A549 (cell line): ENCODE data around the gene IFIT2. TPM values are rescaled to one million over a fixed set of nuclear protein-coding genes. Genes with fewer than 3 reads are reported as not detected.
A peak's percentile ranks its signal among the peaks of the same experiment; 100 is the strongest.

Experiments used
- ATAC-seq, 2 experiments: fragments of 200-7000 bp in 1 of 2; fragments of >200 bp in 1 of 2; cut with Nextera tagmentation in 1 of 2; cut with Tn5 transposase in 1 of 2; 3 replicates each; pipeline versions ENCODE4 v1.8.0 to v1.9.1; 2018 to 2020; ENCODE audit warnings: mild to moderate bottlenecking in 1 of 2, moderate library complexity in 1 of 2
- CTCF ChIA-PET: fragments of 300-600 bp; sonication (Branson Sonifier 250); formaldehyde crosslinking; extraction: SDS; loops from one replicate; lab custom pipeline; 2021; ENCODE audit warnings: antibody characterized with exemption, inconsistent platforms; lab: Yijun Ruan, JAX
- POLR2A ChIA-PET: fragments of 350-600 bp; formaldehyde crosslinking; extraction: SDS; loops from one replicate; lab custom pipeline; 2021; ENCODE audit warnings: antibody characterized with exemption, inconsistent platforms; lab: Yijun Ruan, JAX
- DNase-seq, 2 experiments: peaks; one replicate each; pipeline versions ENCODE4 v3.0.0 to v3.0.0-alpha.2; 2011 to 2016; ENCODE audit warnings: low read depth in 1 of 2, low spot score in 1 of 2
- FAIRE-seq: peaks from 2 replicates; lab custom pipeline; 2011; peaks lifted over from hg19 to GRCh38; lab: Jason Lieb, UNC
- H3K27ac ChIP-seq, 2 experiments: fragments of >200 bp; sonication (Bioruptor Twin); formaldehyde crosslinking; 3 replicates each; pipeline ENCODE4 v1.5.1; 2016 to 2017
- H3K4me1 ChIP-seq: fragments of >200 bp; sonication (Bioruptor Twin); formaldehyde crosslinking; 3 replicates; pipeline ENCODE4 v1.6.1; 2016
- H3K4me2 ChIP-seq: fragments of >200 bp; sonication (Bioruptor Twin); formaldehyde crosslinking; 3 replicates; pipeline ENCODE4 v1.6.1; 2016
- H3K4me3 ChIP-seq: fragments of >200 bp; sonication (Bioruptor Twin); formaldehyde crosslinking; 3 replicates; pipeline ENCODE4 v1.5.1; 2016
- H3K9me3 ChIP-seq: fragments of >200 bp; sonication (Bioruptor Twin); formaldehyde crosslinking; 3 replicates; pipeline ENCODE4 v1.6.1; 2016
- ATOH8 ChIP-seq: fragments of 250-450 bp; sonication (Bioruptor Pico); IDR thresholded peaks from 2 replicates; pipeline ENCODE4 v1.5.0; 2020; ENCODE audit warnings: low read depth, mild to moderate bottlenecking, moderate library complexity
- EHF ChIP-seq: fragments of 250-450 bp; sonication (Bioruptor Pico); IDR thresholded peaks from 2 replicates; pipeline ENCODE4 v1.5.0; 2020; ENCODE audit warnings: mild to moderate bottlenecking
- EHMT2 ChIP-seq: fragments of 200-600 bp; sonication (generic); IDR thresholded peaks from 2 replicates; pipeline ENCODE4 v1.6.1; 2016; ENCODE audit warnings: antibody characterized with exemption, low read depth, mild to moderate bottlenecking, moderate library complexity
- EP300 ChIP-seq, 2 experiments: fragments of >200 bp; sonication (Bioruptor Twin); formaldehyde crosslinking; IDR thresholded peaks; 2 replicates in 1 of 2; 3 replicates in 1 of 2; pipeline ENCODE4 v1.6.1; 2016 to 2017
- FOSL2 ChIP-seq, 2 experiments: fragments of 450-650 bp in 1 of 2; fragments of >200 bp in 1 of 2; sonication (Bioruptor Twin) in 1 of 2; formaldehyde crosslinking; IDR thresholded peaks; 2 replicates each; pipeline versions ENCODE4 v1.5.0 to v1.6.1; 2016 to 2020; ENCODE audit warnings: mild to moderate bottlenecking in 1 of 2, moderate library complexity in 1 of 2
- HDAC2 ChIP-seq: fragments of 200-600 bp; sonication (generic); IDR thresholded peaks from 2 replicates; pipeline ENCODE4 v1.6.1; 2016
- HES2 ChIP-seq: fragments of >200 bp; sonication (Bioruptor Twin); formaldehyde crosslinking; IDR thresholded peaks from 2 replicates; pipeline ENCODE4 v1.6.1; 2016
- HEYL ChIP-seq: fragments of 250-450 bp; sonication (Bioruptor Pico); IDR thresholded peaks from 2 replicates; pipeline ENCODE4 v1.8.0; 2021; ENCODE audit warnings: mild to moderate bottlenecking, moderate library complexity
- HOXB13 ChIP-seq: fragments of 250-450 bp; sonication (Bioruptor Pico); IDR thresholded peaks from 2 replicates; pipeline ENCODE4 v1.5.0; 2020; ENCODE audit warnings: low read depth, mild to moderate bottlenecking, moderate library complexity
- HOXB5 ChIP-seq: fragments of 250-450 bp; sonication (Bioruptor Pico); IDR thresholded peaks from 2 replicates; pipeline ENCODE4 v1.5.0; 2020; ENCODE audit warnings: mild to moderate bottlenecking, moderate library complexity
- JUN ChIP-seq, 2 experiments: fragments of >200 bp; sonication (Bioruptor Twin); formaldehyde crosslinking; IDR thresholded peaks; 2 replicates in 1 of 2; 3 replicates in 1 of 2; pipeline ENCODE4 v1.6.1; 2016 to 2017
- KDM5A ChIP-seq: fragments of 200-600 bp; sonication (generic); IDR thresholded peaks from 2 replicates; pipeline ENCODE4 v1.6.1; 2016; ENCODE audit warnings: antibody characterized with exemption, mild to moderate bottlenecking
- MAFK ChIP-seq: fragments of 450-650 bp; IDR thresholded peaks from 2 replicates; pipeline ENCODE4 v1.6.1; 2014; ENCODE audit not compliant: partially characterized antibody
- MAX ChIP-seq: IDR thresholded peaks from 2 replicates; pipeline ENCODE4 v1.6.1; 2012
- NPAS2 ChIP-seq: fragments of 250-450 bp; sonication (Bioruptor Pico); IDR thresholded peaks from 2 replicates; pipeline ENCODE4 v1.8.0; 2022; ENCODE audit warnings: mild to moderate bottlenecking, moderate library complexity, borderline replicate concordance
- NR3C1 ChIP-seq: fragments of >200 bp; sonication (Bioruptor Twin); formaldehyde crosslinking; IDR thresholded peaks from 3 replicates; pipeline ENCODE4 v1.6.1; 2017
- PBX3 ChIP-seq: IDR thresholded peaks from 2 replicates; pipeline ENCODE4 v1.6.1; 2012
- PHF8 ChIP-seq: fragments of 200-600 bp; sonication (generic); IDR thresholded peaks from 2 replicates; pipeline ENCODE4 v1.6.1; 2016; ENCODE audit warnings: low read depth, mild to moderate bottlenecking, antibody characterized with exemption, moderate library complexity, borderline replicate concordance
- POLR2A ChIP-seq: IDR thresholded peaks from 2 replicates; pipeline ENCODE4 v1.6.1; 2012; ENCODE audit warnings: mild to moderate bottlenecking, low read length
- POLR2AphosphoS2 ChIP-seq: conservative IDR thresholded peaks from 2 replicates; pipeline ENCODE4 v1.6.1; 2012; ENCODE audit warnings: low read length, improper control_type of control experiment, inconsistent platforms
- RAD21 ChIP-seq, 2 experiments: fragments of >200 bp in 1 of 2; sonication (Bioruptor Twin) in 1 of 2; formaldehyde crosslinking in 1 of 2; IDR thresholded peaks in 1 of 2; conservative IDR thresholded peaks in 1 of 2; 2 replicates in 1 of 2; 3 replicates in 1 of 2; pipeline ENCODE4 v1.6.1; 2012 to 2018; ENCODE audit warnings: inconsistent platforms in 1 of 2
- REST ChIP-seq: fragments of 200-600 bp; sonication (generic); IDR thresholded peaks from 2 replicates; pipeline ENCODE4 v1.6.1; 2016; ENCODE audit warnings: antibody characterized with exemption, mild to moderate bottlenecking, moderate library complexity
- RFX5 ChIP-seq: fragments of 450-650 bp; IDR thresholded peaks from 2 replicates; pipeline ENCODE4 v1.7.1; 2014; ENCODE audit warnings: antibody characterized with exemption, mild to moderate bottlenecking, moderate library complexity
- RNF2 ChIP-seq: fragments of 200-600 bp; sonication (generic); IDR thresholded peaks from 2 replicates; pipeline ENCODE4 v1.6.1; 2016; ENCODE audit warnings: low read depth, mild to moderate bottlenecking, antibody characterized with exemption, moderate library complexity, borderline replicate concordance
- TFCP2L1 ChIP-seq: fragments of 250-450 bp; sonication (Bioruptor Pico); IDR thresholded peaks from 2 replicates; pipeline ENCODE4 v1.5.0; 2021; ENCODE audit warnings: mild to moderate bottlenecking
- TP53 ChIP-seq: fragments of 250-450 bp; sonication (Bioruptor Pico); IDR thresholded peaks from 2 replicates; pipeline ENCODE4 v1.5.0; 2021; ENCODE audit warnings: mild to moderate bottlenecking, moderate library complexity
- USF2 ChIP-seq: fragments of 450-650 bp; IDR thresholded peaks from 2 replicates; pipeline ENCODE4 v1.6.1; 2014; ENCODE audit warnings: antibody characterized with exemption
- ZNF302 ChIP-seq: fragments of 250-450 bp; sonication (Bioruptor Pico); IDR thresholded peaks from 2 replicates; pipeline ENCODE4 v1.9.0; 2021; ENCODE audit warnings: inconsistent platforms, mild to moderate bottlenecking, moderate library complexity
- WGBS: methylation state at CpG from one replicate; pipeline ENCODE4 v1.1.6; 2017; ENCODE audit errors: missing lambda C conversion rate; 5-methylcytosine and 5-hydroxymethylcytosine counted together
- polyA minus RNA-seq: library from RNA; depleted of rRNA, polyadenylated mRNA; stranded (reverse); fragments of >200 nt; gene quantifications from 2 replicates; pipeline ENCODE4 v1.2.3, GENCODE V29; 2011; rRNA and poly(A)+ RNA removed
- polyA plus RNA-seq, 4 experiments: library from polyadenylated mRNA; depleted of rRNA in 3 of 4; stranded (reverse); fragments of >200 nt; fragmentation: RNase III in 1 of 4; extraction: RNeasy Plus Mini Kit Qiagen cat#74134 plus additional on column Dnase treatment in 1 of 4; gene quantifications; 2 replicates in 3 of 4; 3 replicates in 1 of 4; pipeline ENCODE4 v1.2.3, GENCODE V29; 2011 to 2017

The IFIT2 gene
- polyA plus RNA-seq (2011; rRNA removed) (0.81 and 1.1 TPM in 2 replicates), polyA plus RNA-seq (2017; fragmentation: RNase III; extraction: RNeasy Plus Mini Kit Qiagen cat#74134 plus additional on column Dnase treatment) (0.75 to 0.94 TPM (median 0.77 TPM) in 3 replicates), polyA minus RNA-seq (0.29 and 0.50 TPM in 2 replicates)
- 0.12 and 0.13 TPM in 2 replicates for polyA plus RNA-seq (2012; cell fraction: cytosol; rRNA removed)
- 0.04 and 0.06 TPM in 2 replicates for polyA plus RNA-seq (2012; cell fraction: nucleus; rRNA removed)

- H3K4me2 ChIP-seq: peak within 1 kb of the TSS; percentile 88
- no peak for TF ChIP-seq ZNF302 (CRISPR knock-in tag)
- TF ChIP-seq RFX5: no peak
- no peak for TF ChIP-seq EHF
- TF ChIP-seq MAX: peak; percentile 58
- no peak for TF ChIP-seq PBX3
- no peak for TF ChIP-seq EP300 (IDR thresholded peaks at IDR 0.05)
- 0 out of 5 replicates have a peak, but pooled peaks of 1 of the 2 experiments have one; percentile 20 for TF ChIP-seq JUN (IDR thresholded peaks at IDR 0.05)
- no peak for TF ChIP-seq HOXB13
- no peak for TF ChIP-seq HEYL (CRISPR knock-in tag)
- TF ChIP-seq HES2: no peak
- TF ChIP-seq RNF2: no peak
- no peak for TF ChIP-seq POLR2AphosphoS2
- no peak for TF ChIP-seq NR3C1
- no peak for TF ChIP-seq USF2
- no peak for TF ChIP-seq FOSL2 (IDR thresholded peaks at IDR 0.05)
- TF ChIP-seq FOSL2 (CRISPR knock-in tag; IDR thresholded peaks at IDR 0.05): peak; percentile 35; the same call in 1 of the 2 replicates
- no peak for TF ChIP-seq ATOH8 (CRISPR knock-in tag)
- ATAC-seq (peak; percentile 82 to 86), DNase-seq (peak; percentile 37 to 47), FAIRE-seq (peak; percentile 36)
- peaks cover 3% of the 10 kb centered on the region; the same call in 1 of the 3 replicates for H3K9me3 ChIP-seq
- under 1% methylated on average over 10 of the region's 10 CpGs for WGBS
- CTCF ChIA-PET: interaction anchor here (1.5 to 1.6 kb wide), 3 partner anchors 25 to 67 kb away, joined by 3 to 9 read pairs (median 3); no protein-coding TSS in a partner anchor
- POLR2A ChIA-PET: interaction anchor here (0.9 to 1.9 kb wide), 4 partner anchors 23 to 50 kb away, joined by 3 to 12 read pairs (median 6); partner anchors contain the start of genes IFIT3 and LIPA
- peak within 1 kb of the TSS; percentile 70 to 83 for H3K27ac ChIP-seq
- H3K4me1 ChIP-seq: peaks cover 16% of the 10 kb centered on the region; the same call in 2 of the 3 replicates
- peak within 1 kb of the TSS; percentile 38 for H3K4me3 ChIP-seq
Measured at GRCh38 chr10:89301721-89302445, at the start of gene IFIT2. Gene IFIT2, plus strand, starts transcription at chr10:89302046. Its CDS starts 78 bp downstream, at chr10:89302124.

- DNase-seq: no peak
- ChIA-PET POLR2A (interaction anchor here (0.7 kb wide), 2 partner anchors 76 to 392 kb away, joined by 3 read pairs; partner anchors contain the start of gene IFIT3), CTCF (interaction anchor here (0.6 to 2.1 kb wide), 2 partner anchors 34 to 207 kb away, joined by 3 to 12 read pairs; no protein-coding TSS in a partner anchor)
- Histone ChIP-seq H3K4me1 (peaks cover 8% of the 10 kb centered on the region), H3K27ac (peak overlapping the region in 1 of 2 experiments; percentile 52; a peak in 2 of 6 replicates), H3K4me2 (peak overlapping the region; percentile 30), H3K4me3 (no peak overlapping the region), H3K9me3 (0 out of 3 replicates have a peak, but pooled peaks cover 4% of the 10 kb centered on the region)
- 49% methylated on average over 2 of the region's 2 CpGs for WGBS
- no peak for FAIRE-seq
- no peak for ATAC-seq
- no peak for TF ChIP-seq ATOH8 (CRISPR knock-in tag)
- no peak for TF ChIP-seq REST
- no peak for TF ChIP-seq KDM5A
- TF ChIP-seq POLR2A: no peak
- no peak for TF ChIP-seq HOXB5 (CRISPR knock-in tag)
- no peak for TF ChIP-seq HDAC2
- no peak for TF ChIP-seq NPAS2 (CRISPR knock-in tag)
- TF ChIP-seq EHMT2: no peak
- no peak for TF ChIP-seq RAD21 (conservative IDR thresholded peaks at IDR 0.05 in 1 of 2, IDR thresholded peaks at IDR 0.05 in 1 of 2)
- TF ChIP-seq MAFK: no peak
- no peak for TF ChIP-seq TP53 (CRISPR knock-in tag)
- TF ChIP-seq PHF8: no peak
- no peak for TF ChIP-seq TFCP2L1 (CRISPR knock-in tag)
Measured at GRCh38 chr10:89252225-89252585, 49.6 kb upstream of the IFIT2 start.
